GM12878 (cell line): ENCODE data around the gene KRTAP10-3.

Source experiments
- CTCF ChIP-seq, 3 experiments: IDR thresholded peaks in 2 of 3; conservative IDR thresholded peaks in 1 of 3; 2 replicates each; pipeline ENCODE4 v1.5.1; 2011; ENCODE audit warnings: low read depth in 3 of 3, low read length in 3 of 3, mild to moderate bottlenecking in 3 of 3, control low read depth in 2 of 3, moderate library complexity in 2 of 3, inconsistent platforms in 1 of 3, mixed read lengths in 1 of 3; ENCODE audit not compliant: control insufficient read depth in 2 of 3, insufficient read depth in 1 of 3; ENCODE audit errors: extremely low read depth in 1 of 3
- MEF2A ChIP-seq: IDR thresholded peaks from 2 replicates; pipeline ENCODE4 v1.6.1; 2011; ENCODE audit warnings: low read depth, mild to moderate bottlenecking, low read length, moderate library complexity; ENCODE audit not compliant: insufficient read depth
- POLR2AphosphoS5 ChIP-seq: IDR thresholded peaks from 2 replicates; pipeline ENCODE4 v1.6.1; 2011; ENCODE audit warnings: mild to moderate bottlenecking, low read length, inconsistent platforms
- ZNF24 ChIP-seq: fragments of 450-650 bp; IDR thresholded peaks from 2 replicates; pipeline ENCODE4 v1.6.1; 2017; ENCODE audit warnings: antibody characterized with exemption, mild to moderate bottlenecking
- ZNF274 ChIP-seq: IDR thresholded peaks from one replicate; pipeline ENCODE4 v1.8.0; 2011; ENCODE audit not compliant: insufficient read length, insufficient read depth

- TF ChIP-seq ZNF274 (no peak), POLR2AphosphoS5 (no peak), CTCF (IDR thresholded peaks at IDR 0.05 in 2 of 3, conservative IDR thresholded peaks at IDR 0.05 in 1 of 3; ENCODE audit: control insufficient read depth in 2 of 3, extremely low read depth in 1 of 3, insufficient read depth in 1 of 3, low read depth in 3 of 3, low read length in 3 of 3) (no peak), ZNF24 (no peak), MEF2A (no peak)
Observed at GRCh38 chr21:44516828-44517174, 41.8 kb downstream of the KRTAP10-3 start.
